ENCODE data around the gene CCDC78.

CCDC78 gene

GRCh38 chr16:676913-677312, 49.3 kb downstream of the CCDC78 start:
- DNase-seq: no peak

GRCh38 chr16:676565-676902, 49.7 kb downstream of the CCDC78 start:
- DNase-seq: no peak

GRCh38 chr16:675884-676564, 50.2 kb downstream of the CCDC78 start:
- no peak for DNase-seq

GRCh38 chr16:674968-675883, 51.0 kb downstream of the CCDC78 start, which contains the start of gene RHBDL1:
RHBDL1 (plus strand) TSS chr16:675671; CDS start chr16:675791, 120 bp downstream.
- DNase-seq: no peak

GRCh38 chr16:674214-674881, 51.9 kb downstream of the CCDC78 start:
- no peak for DNase-seq

GRCh38 chr16:673399-673991, 52.7 kb downstream of the CCDC78 start:
- no peak for DNase-seq

- no peak for DNase-seq
Observed at GRCh38 chr16:672851-673250, 53.4 kb downstream of the CCDC78 start.
